ENCODE data around the gene CENPN. TPM values are rescaled to one million over a fixed set of nuclear protein-coding genes. Genes with fewer than 3 reads are reported as not detected.

Gene CENPN
- total RNA-seq, 2 experiments from 2014 or later, result 8.7 to 9.7 TPM

GRCh38 chr16:80991792-80992430, 15.1 kb upstream of the CENPN start:
- intact Hi-C loops (cut with DNase I, micrococcal nuclease), result no loop called here
- Histone ChIP-seq H3K27ac (ENCODE audit: low read depth in 1 of 2, low read length in 2 of 2) (no peak overlapping the region), H3K36me3 (ENCODE audit: insufficient read depth, low read length) (peaks cover 7% of the 10 kb centered on the region), H3K27me3 (ENCODE audit: control insufficient read depth in 1 of 2, insufficient read depth in 2 of 2, low read length in 2 of 2) (no peaks in the 10 kb centered on the region), H3K4me1 (ENCODE audit: insufficient read depth, low read length) (no peaks in the 10 kb centered on the region), H3K4me3 (ENCODE audit: low read length) (no peak overlapping the region), H3K9me3 (ENCODE audit: control insufficient read depth in 1 of 2, insufficient read depth in 1 of 2, low read length in 2 of 2) (no peaks in the 10 kb centered on the region)
- Mint-ChIP-seq H3K4me1 (ENCODE audit: low read depth) (peaks cover 65% of the 10 kb centered on the region), H3K4me3 (no peak overlapping the region), H3K36me3 (ENCODE audit: low read depth) (peaks cover 53% of the 10 kb centered on the region), H3K27me3 (no peaks in the 10 kb centered on the region), H3K9me3 (no peaks in the 10 kb centered on the region), H3K27ac (no peak overlapping the region)
- DNase-seq, result no peak
- no peak for ATAC-seq (ENCODE audit: poor library complexity)
- ChIA-PET CTCF (no interaction called here), POLR2A (no interaction called here)
- TF ChIP-seq CTCF (IDR thresholded peaks at IDR 0.05), result no peak

GRCh38 chr16:80992676-80993293, 14.2 kb upstream of the CENPN start:
- no peak for TF ChIP-seq CTCF (IDR thresholded peaks at IDR 0.05)
- ChIA-PET CTCF (interaction anchor here (1.7 kb wide), 1 partner anchor 12 kb away, joined by 5 read pairs; no protein-coding TSS in a partner anchor), POLR2A (interaction anchor here (0.8 to 1.4 kb wide), 2 partner anchors 12 to 14 kb away, joined by 3 to 5 read pairs; partner anchors contain the start of genes CENPN and CMC2)
- Histone ChIP-seq H3K27ac (ENCODE audit: low read depth in 1 of 2, low read length in 2 of 2) (no peak overlapping the region), H3K9me3 (ENCODE audit: control insufficient read depth in 1 of 2, insufficient read depth in 1 of 2, low read length in 2 of 2) (no peaks in the 10 kb centered on the region), H3K36me3 (ENCODE audit: insufficient read depth, low read length) (peaks cover 7% of the 10 kb centered on the region), H3K4me1 (ENCODE audit: insufficient read depth, low read length) (no peaks in the 10 kb centered on the region), H3K4me3 (ENCODE audit: low read length) (no peak overlapping the region), H3K27me3 (ENCODE audit: control insufficient read depth in 1 of 2, insufficient read depth in 2 of 2, low read length in 2 of 2) (no peaks in the 10 kb centered on the region)
- no peak for ATAC-seq (ENCODE audit: poor library complexity)
- H3K36me3 Mint-ChIP-seq (ENCODE audit: low read depth), result peaks cover 53% of the 10 kb centered on the region
- H3K27ac Mint-ChIP-seq, result no peak overlapping the region
- no peaks in the 10 kb centered on the region for H3K9me3 Mint-ChIP-seq
- no peaks in the 10 kb centered on the region for H3K27me3 Mint-ChIP-seq
- H3K4me3 Mint-ChIP-seq, result no peak overlapping the region
- intact Hi-C loops (cut with DNase I, micrococcal nuclease), result no loop called here
- DNase-seq, result no peak
- H3K4me1 Mint-ChIP-seq (ENCODE audit: low read depth), result peaks cover 66% of the 10 kb centered on the region

- DNase-seq (no peak), ATAC-seq (ENCODE audit: poor library complexity) (no peak)
- H3K27me3 ChIP-seq (ENCODE audit: control insufficient read depth in 1 of 2, insufficient read depth in 2 of 2, low read length in 2 of 2), result no peaks in the 10 kb centered on the region
- TF ChIP-seq CTCF (IDR thresholded peaks at IDR 0.05), result no peak
- no peak overlapping the region for H3K4me3 Mint-ChIP-seq
- peaks cover 52% of the 10 kb centered on the region for H3K36me3 Mint-ChIP-seq (ENCODE audit: low read depth)
- peaks cover 4% of the 10 kb centered on the region for H3K4me1 ChIP-seq (ENCODE audit: insufficient read depth, low read length)
- intact Hi-C loops (cut with DNase I, micrococcal nuclease), result no loop called here
- H3K27ac ChIP-seq (ENCODE audit: low read depth in 1 of 2, low read length in 2 of 2), result no peak overlapping the region
- POLR2A ChIA-PET, result interaction anchor here (0.8 to 1.4 kb wide), 2 partner anchors 11 to 14 kb away, joined by 3 to 5 read pairs; partner anchors contain the start of genes CENPN and CMC2
- no peaks in the 10 kb centered on the region for H3K9me3 ChIP-seq (ENCODE audit: control insufficient read depth in 1 of 2, insufficient read depth in 1 of 2, low read length in 2 of 2)
- peaks cover 7% of the 10 kb centered on the region for H3K36me3 ChIP-seq (ENCODE audit: insufficient read depth, low read length)
- no peaks in the 10 kb centered on the region for H3K27me3 Mint-ChIP-seq
- CTCF ChIA-PET, result interaction anchor here (1.7 kb wide), 1 partner anchor 11 kb away, joined by 5 read pairs; no protein-coding TSS in a partner anchor
- peaks cover 66% of the 10 kb centered on the region for H3K4me1 Mint-ChIP-seq (ENCODE audit: low read depth)
- H3K27ac Mint-ChIP-seq, result no peak overlapping the region
- H3K9me3 Mint-ChIP-seq, result no peaks in the 10 kb centered on the region
- no peak overlapping the region for H3K4me3 ChIP-seq (ENCODE audit: low read length)
Measured at GRCh38 chr16:80993307-80993706, 13.7 kb upstream of the CENPN start.

Measured in CD4-positive, alpha-beta T cell (primary cell).